Stomach (tissue), 9 donors: Measurements from ENCODE around the gene NECAB3. TPM values are rescaled to one million over a fixed set of nuclear protein-coding genes. Genes with fewer than 3 reads are reported as not detected.
"Not testable (repeated sequence)": the region's sequence is repeated elsewhere in the genome, so short reads cannot be mapped to it uniquely, and the experiment has no call there.

Experiments used
- DNase-seq, 2 donors: peaks; one replicate each; pipeline versions ENCODE4 v3.0.0 to v3.0.0-alpha.2; 2013 to 2019
- H3K27ac ChIP-seq, 5 donors: fragments of 200-600 bp in 4 of 5; sonication (generic) in 4 of 5; one replicate each; pipeline ENCODE4 v1.5.1; 2013 to 2019; ENCODE audit warnings: mild to moderate bottlenecking in 1 of 5, moderate library complexity in 1 of 5
- H3K27me3 ChIP-seq, 3 donors: fragments of 200-600 bp; sonication (generic); one replicate each; pipeline ENCODE4 v1.5.1; 2017 to 2019; ENCODE audit warnings: mixed run types in 1 of 3
- H3K36me3 ChIP-seq, 4 donors: fragments of 200-600 bp; sonication (generic); 1 replicate in 3 of 4; 2 replicates in 1 of 4; pipeline ENCODE4 v1.5.1; 2016 to 2019
- H3K4me1 ChIP-seq, 4 donors: fragments of 200-600 bp; sonication (generic); one replicate each; pipeline ENCODE4 v1.5.1; 2016 to 2019
- H3K4me3 ChIP-seq, 4 donors: fragments of 200-600 bp; sonication (generic) in 3 of 4; one replicate each; pipeline ENCODE4 v1.5.1; 2016 to 2019; ENCODE audit warnings: mild to moderate bottlenecking in 1 of 4
- H3K9me3 ChIP-seq, 4 donors: fragments of 200-600 bp; sonication (generic); one replicate each; pipeline ENCODE4 v1.5.1; 2016 to 2019
- CTCF ChIP-seq, 7 experiments: fragments of 450-650 bp in 4 of 7; fragments of 200-600 bp in 3 of 7; sonication (generic) in 3 of 7; IDR thresholded peaks; one replicate each; pipeline ENCODE4 v1.5.1; 2016 to 2019; ENCODE audit warnings: antibody characterized with exemption in 7 of 7, control low read depth in 2 of 7, mild to moderate bottlenecking in 1 of 7
- EP300 ChIP-seq: sonication (generic); formaldehyde crosslinking; IDR thresholded peaks from one replicate; pipeline ENCODE4 v1.6.1; 2017; ENCODE audit warnings: antibody characterized with exemption
- POLR2A ChIP-seq, 4 donors: fragments of 450-650 bp; IDR thresholded peaks; one replicate each; pipeline ENCODE4 v1.6.1; 2016; ENCODE audit warnings: antibody characterized with exemption in 4 of 4, control low read depth in 2 of 4, mild to moderate bottlenecking in 1 of 4, moderate library complexity in 1 of 4
- POLR2AphosphoS5 ChIP-seq, 3 donors: sonication (generic); formaldehyde crosslinking; IDR thresholded peaks; one replicate each; pipeline ENCODE4 v1.6.1; 2016; ENCODE audit warnings: antibody characterized with exemption in 3 of 3
- WGBS, 5 donors: extraction: QIAGEN DNeasy Blood & Tissue Kit in 3 of 5; methylation state at CpG; one replicate each; pipeline versions ENCODE4 v1.1.5 to v1.1.7; 2013 to 2018; 5-methylcytosine and 5-hydroxymethylcytosine counted together
- intact Hi-C: fragments of 100-400 bp; cut with DNase I; formaldehyde crosslinking; loops from one replicate; pipeline ENCODE4 v1.15.1; 2023; ENCODE audit warnings: low total_unique reads
- polyA plus RNA-seq, 3 donors: library from polyadenylated mRNA; stranded (reverse); fragments of 200-250 nt; gene quantifications; one replicate each; pipeline ENCODE4 v1.2.3, GENCODE V29; 2013
- total RNA-seq, 5 donors: library from RNA; depleted of rRNA; stranded (reverse); fragments of >200 nt; gene quantifications; one replicate each; pipeline versions ENCODE4 v1.1.0 to v1.2.3, GENCODE V29; 2014 to 2016
- donor health status: healthy with polysubstance abuse.
- donor health status: Bipolar disorder and iron deficiency.
- donor health status: healthy.

NECAB3 gene
- total and polyA plus RNA-seq, 8 donors, result 28.1 to 335 (median 68.9) TPM

- WGBS, 5 donors, result 84 to 93% (median 89%) methylated on average over 10 to 11 of the region's 11 CpGs
- Histone ChIP-seq H3K4me3 (no peak overlapping the region), H3K4me1 (peaks cover 64 to 79% (median 72%) of the 10 kb centered on the region in 4 donors), H3K9me3 (no peaks in the 10 kb centered on the region), H3K27ac (peak overlapping the region in 1 of 5 donors; percentile 78), H3K27me3 (no peaks in the 10 kb centered on the region), H3K36me3 (peaks cover 0 to 12% (median 10%) of the 10 kb centered on the region in 4 donors)
- TF ChIP-seq CTCF (IDR thresholded peaks at IDR 0.05) (no peak), EP300 (no peak)
- DNase-seq, result peak in 1 of 2 donors; percentile 10
- intact Hi-C loops, result no loop called here
Measured at GRCh38 chr20:33650111-33650752, 24.0 kb downstream of the NECAB3 start.

GRCh38 chr20:33649201-33649681 is 25.0 kb downstream of the NECAB3 start:
- Histone ChIP-seq H3K27ac (peak overlapping the region; percentile 4 to 78 (median 74)), H3K36me3 (peaks cover 10 to 22% (median 20%) of the 10 kb centered on the region in 4 donors), H3K27me3 (no peaks in the 10 kb centered on the region), H3K4me3 (peak overlapping the region in 1 of 4 donors; percentile 18), H3K4me1 (peaks cover 54 to 69% (median 63%) of the 10 kb centered on the region in 4 donors), H3K9me3 (no peaks in the 10 kb centered on the region)
- intact Hi-C loops, result no loop called here
- TF ChIP-seq CTCF (IDR thresholded peaks at IDR 0.05) (no peak), POLR2A (IDR thresholded peaks at IDR 0.05) (no peak), POLR2AphosphoS5 (IDR thresholded peaks at IDR 0.05) (no peak), EP300 (no peak)
- peak; percentile 63 to 71 for DNase-seq
- 41 to 64% (median 53%) methylated on average over 18 to 19 of the region's 19 CpGs for WGBS, 5 donors

GRCh38 chr20:33648396-33649004 is 25.7 kb downstream of the NECAB3 start:
- H3K27ac ChIP-seq, result peak overlapping the region; percentile 55 to 78 (median 74)
- no peak for TF ChIP-seq POLR2AphosphoS5 (IDR thresholded peaks at IDR 0.05)
- no peak for TF ChIP-seq EP300
- TF ChIP-seq POLR2A (IDR thresholded peaks at IDR 0.05), result no peak
- no peak for TF ChIP-seq CTCF (IDR thresholded peaks at IDR 0.05)
- intact Hi-C loops, result no loop called here
- H3K4me3 ChIP-seq, result peak overlapping the region in 1 of 4 donors; percentile 4
- DNase-seq, result peak in 1 of 2 donors; percentile 31
- H3K9me3 ChIP-seq, result no peaks in the 10 kb centered on the region
- peaks cover 13 to 28% (median 26%) of the 10 kb centered on the region in 4 donors for H3K36me3 ChIP-seq
- WGBS, 5 donors, result 68 to 75% (median 73%) methylated on average over 14 of the region's 14 CpGs
- peaks cover 46 to 62% (median 56%) of the 10 kb centered on the region in 4 donors for H3K4me1 ChIP-seq
- no peaks in the 10 kb centered on the region for H3K27me3 ChIP-seq

GRCh38 chr20:33647603-33648395 is 26.4 kb downstream of the NECAB3 start:
- H3K27ac ChIP-seq, result peak overlapping the region; percentile 68 to 78 (median 74)
- DNase-seq, result peak; percentile 7 to 59
- intact Hi-C loops, result no loop called here

GRCh38 chr20:33646959-33647602 is 27.1 kb downstream of the NECAB3 start:
- intact Hi-C loops, result not testable (repeated sequence)
- peaks cover 13 to 42% (median 40%) of the 10 kb centered on the region in 4 donors for H3K36me3 ChIP-seq

More at GRCh38 chr20:33647603-33648395, 26.4 kb downstream of the NECAB3 start:
- H3K4me1 ChIP-seq, result peaks cover 39 to 55% (median 49%) of the 10 kb centered on the region in 4 donors
- no peaks in the 10 kb centered on the region for H3K27me3 ChIP-seq
- H3K4me3 ChIP-seq, result peak overlapping the region in 1 of 4 donors; percentile 4
- H3K9me3 ChIP-seq, result no peaks in the 10 kb centered on the region
- H3K36me3 ChIP-seq, result peaks cover 13 to 34% (median 33%) of the 10 kb centered on the region in 4 donors
- TF ChIP-seq EP300, result no peak
- no peak for TF ChIP-seq POLR2A (IDR thresholded peaks at IDR 0.05)
- peak in 2 of 3 donors; percentile 19 to 35 for TF ChIP-seq POLR2AphosphoS5 (IDR thresholded peaks at IDR 0.05)
- peak in 1 of 7 experiments; percentile 4 for TF ChIP-seq CTCF (IDR thresholded peaks at IDR 0.05)
- WGBS, 5 donors, result 36 to 65% (median 48%) methylated on average over 11 of the region's 11 CpGs

More at GRCh38 chr20:33646959-33647602, 27.1 kb downstream of the NECAB3 start:
- WGBS, 5 donors, result 39 to 50% (median 49%) methylated on average over 14 of the region's 14 CpGs
- not testable (repeated sequence) for DNase-seq, H3K9me3 ChIP-seq, H3K27me3 ChIP-seq
- H3K4me1 ChIP-seq, result peaks cover 37 to 49% (median 45%) of the 10 kb centered on the region in 4 donors
- peak overlapping the region in 1 of 4 donors; percentile 4 for H3K4me3 ChIP-seq
- peak overlapping the region; percentile 68 to 78 (median 74) for H3K27ac ChIP-seq
